Superior temporal gyrus (tissue), 1 donor: ENCODE results near the gene CD109.
"Not testable (repeated sequence)": the region's sequence is repeated elsewhere in the genome, so short reads cannot be mapped to it uniquely, and the experiment has no call there.

Experiments used
- DNase-seq: peaks from one replicate; pipeline ENCODE4 v3.0.0-alpha.2; 2016; ENCODE audit errors: extremely low spot score

The CD109 gene

GRCh38 chr6:73688351-73688750, 7.7 kb upstream of the CD109 start:
- DNase-seq = no peak

- no peak for DNase-seq
These were observed 5.9 kb upstream of the CD109 start for GRCh38 chr6:73690056-73690455.

- no peak for DNase-seq
These were observed 4.5 kb upstream of the CD109 start for GRCh38 chr6:73691512-73691911.

GRCh38 chr6:73694711-73695411, 1.1 kb upstream of the CD109 start:
- peak; percentile 58 for DNase-seq

- DNase-seq = no peak
These were observed 1.1 kb downstream of the CD109 start for GRCh38 chr6:73696966-73697655.

GRCh38 chr6:73699676-73700459, 3.9 kb downstream of the CD109 start:
- no peak for DNase-seq

- DNase-seq = no peak
These were observed 6.4 kb downstream of the CD109 start for GRCh38 chr6:73702444-73702843.

GRCh38 chr6:73703466-73703865, 7.5 kb downstream of the CD109 start:
- no peak for DNase-seq

GRCh38 chr6:73704260-73704659, 8.3 kb downstream of the CD109 start:
- no peak for DNase-seq

- DNase-seq = no peak
These were observed 8.8 kb downstream of the CD109 start for GRCh38 chr6:73704798-73705197.

- DNase-seq = no peak
These were observed 11.0 kb downstream of the CD109 start for GRCh38 chr6:73706971-73707370.

- no peak for DNase-seq
These were observed 14.5 kb downstream of the CD109 start for GRCh38 chr6:73710470-73710869.

- no peak for DNase-seq
These were observed 14.9 kb downstream of the CD109 start for GRCh38 chr6:73710948-73711347.

- DNase-seq = no peak
These were observed 16.7 kb downstream of the CD109 start for GRCh38 chr6:73712535-73713173.

GRCh38 chr6:73713426-73714147, 17.6 kb downstream of the CD109 start:
- DNase-seq = no peak

GRCh38 chr6:73715111-73715508, 19.1 kb downstream of the CD109 start:
- not testable (repeated sequence) for DNase-seq

GRCh38 chr6:73719046-73719445, 23.0 kb downstream of the CD109 start:
- DNase-seq = no peak

- DNase-seq = no peak
These were observed 26.5 kb downstream of the CD109 start for GRCh38 chr6:73722318-73723060.

GRCh38 chr6:73723480-73723879, 27.5 kb downstream of the CD109 start:
- DNase-seq = not testable (repeated sequence)

GRCh38 chr6:73724389-73724788, 28.4 kb downstream of the CD109 start:
- DNase-seq = no peak

- DNase-seq = not testable (repeated sequence)
These were observed 29.2 kb downstream of the CD109 start for GRCh38 chr6:73725192-73725591.
